GM15510 (cell line): ENCODE measurements around the gene GALNT12.

Experiments used
- POLR2A ChIP-seq: IDR thresholded peaks from 3 replicates; pipeline ENCODE4 v1.6.1; 2011; ENCODE audit warnings: borderline replicate concordance; ENCODE audit not compliant: insufficient read length; ENCODE audit errors: extremely low read depth

The GALNT12 gene

GRCh38 chr9:98852961-98853360 is 45.5 kb downstream of the GALNT12 start:
- no peak for TF ChIP-seq POLR2A

GRCh38 chr9:98854266-98854665 is 46.8 kb downstream of the GALNT12 start:
- no peak for TF ChIP-seq POLR2A

GRCh38 chr9:98855592-98855991 is 48.1 kb downstream of the GALNT12 start:
- TF ChIP-seq POLR2A: no peak

- TF ChIP-seq POLR2A: no peak
Measured at GRCh38 chr9:98856982-98857381, 49.5 kb downstream of the GALNT12 start.

GRCh38 chr9:98859941-98860340 is 52.5 kb downstream of the GALNT12 start:
- TF ChIP-seq POLR2A: no peak

GRCh38 chr9:98860871-98861293 is 53.4 kb downstream of the GALNT12 start:
- no peak for TF ChIP-seq POLR2A

GRCh38 chr9:98861781-98862504 is 54.5 kb downstream of the GALNT12 start:
- TF ChIP-seq POLR2A: no peak

- no peak for TF ChIP-seq POLR2A
Measured at GRCh38 chr9:98862936-98863335, 55.5 kb downstream of the GALNT12 start.

GRCh38 chr9:98864281-98865174 is 57.1 kb downstream of the GALNT12 start:
- no peak for TF ChIP-seq POLR2A

GRCh38 chr9:98865284-98865875 is 57.9 kb downstream of the GALNT12 start:
- no peak for TF ChIP-seq POLR2A

- no peak for TF ChIP-seq POLR2A
Measured at GRCh38 chr9:98866435-98867102, 59.1 kb downstream of the GALNT12 start.

- no peak for TF ChIP-seq POLR2A
Measured at GRCh38 chr9:98867103-98867428, 59.6 kb downstream of the GALNT12 start.

- no peak for TF ChIP-seq POLR2A
Measured at GRCh38 chr9:98867429-98868168, 60.1 kb downstream of the GALNT12 start.

GRCh38 chr9:98869078-98869745 is 61.7 kb downstream of the GALNT12 start:
- TF ChIP-seq POLR2A: no peak
